ENCODE results near the gene INCENP. TPM values are rescaled to one million over a fixed set of nuclear protein-coding genes. Genes with fewer than 3 reads are reported as not detected.

INCENP gene
- 31.9 TPM for total RNA-seq

GRCh38 chr11:62123669-62124185 is at the start of gene INCENP:
TSS of gene INCENP (plus strand) at chr11:62124011. CDS start at chr11:62128162, 4,151 bp downstream.

GRCh38 chr11:62190011-62190410 is 66.2 kb downstream of the INCENP start, which contains the start of gene SCGB1D1:
TSS of gene SCGB1D1 (plus strand) at chr11:62190216. CDS start at chr11:62190285, 69 bp downstream.

Other genes starting within 250 kb of the INCENP start
- 49.1 TPM for gene FADS3, start 232.5 kb upstream of the INCENP start, total RNA-seq
- gene RAB3IL1, start 206.4 kb upstream of the INCENP start, total RNA-seq: 3.4 TPM
- 1.9 TPM for gene BEST1, start 173.7 kb upstream of the INCENP start, total RNA-seq
- gene FTH1, start 156.4 kb upstream of the INCENP start, total RNA-seq: 452 TPM
- not detected for gene SCGB1D1, start 66.2 kb downstream of the INCENP start, total RNA-seq
- not detected for gene SCGB2A1, start 84.7 kb downstream of the INCENP start, total RNA-seq
- not detected for gene SCGB1D2, start 118.2 kb downstream of the INCENP start, total RNA-seq
- gene SCGB2A2, start 146.1 kb downstream of the INCENP start, total RNA-seq: not detected
- gene SCGB1D4, start 175.1 kb downstream of the INCENP start, total RNA-seq: not detected
- 52.9 TPM for gene ASRGL1, start 213.4 kb downstream of the INCENP start, total RNA-seq

All from parietal lobe (tissue), 1 donor.